HEK293 (cell line): ENCODE results near the gene RPP38.
A peak's percentile ranks its signal among the peaks of the same experiment; 100 is the strongest.

Experiments used
- CTCF ChIA-PET: fragments of 350-600 bp; formaldehyde crosslinking; extraction: SDS; loops from one replicate; lab custom pipeline; 2021; ENCODE audit warnings: antibody characterized with exemption; lab: Yijun Ruan, JAX
- POLR2A ChIA-PET: fragments of 300-600 bp; formaldehyde crosslinking; extraction: SDS; loops from one replicate; lab custom pipeline; 2020; ENCODE audit warnings: antibody characterized with exemption, inconsistent platforms; lab: Yijun Ruan, JAX
- H3K27ac ChIP-seq: fragments of 200-500 bp; sonication (Bioruptor generic); 2 replicates; pipeline ENCODE4 v1.5.1; 2014; ENCODE audit warnings: low read depth, low read length, control low read depth, inconsistent platforms; ENCODE audit errors: extremely low read depth
- H3K36me3 ChIP-seq, 2 experiments: fragments of 200-500 bp in 1 of 2; sonication (Bioruptor generic) in 1 of 2; 1 replicate in 1 of 2; 2 replicates in 1 of 2; pipeline ENCODE4 v1.5.1; 2014 to 2017; ENCODE audit warnings: inconsistent platforms in 2 of 2, low read length in 2 of 2; ENCODE audit not compliant: control insufficient read depth in 2 of 2, insufficient read depth in 1 of 2
- H3K4me1 ChIP-seq: fragments of 200-500 bp; sonication (Bioruptor generic); 2 replicates; pipeline ENCODE4 v1.5.1; 2014; ENCODE audit warnings: mild to moderate bottlenecking, low read length, inconsistent platforms; ENCODE audit not compliant: control insufficient read depth, insufficient read depth
- H3K4me3 ChIP-seq: 2 replicates; pipeline ENCODE4 v1.5.1; 2011; ENCODE audit warnings: low read depth, mild to moderate bottlenecking, control low read depth, low read length, moderate library complexity
- H3K9me3 ChIP-seq: fragments of 200-500 bp; sonication (Bioruptor generic); 2 replicates; pipeline ENCODE4 v1.5.1; 2014; ENCODE audit warnings: low read depth, low read length, inconsistent platforms; ENCODE audit not compliant: control insufficient read depth, insufficient read depth
- IKZF3 ChIP-seq: fragments of 450-650 bp; IDR thresholded peaks from 2 replicates; pipeline ENCODE4 v1.5.0; 2018; ENCODE audit warnings: missing biosample characterization, mild to moderate bottlenecking, missing genetic modification characterization, moderate library complexity
- KLF7 ChIP-seq: fragments of 450-650 bp; formaldehyde crosslinking; IDR thresholded peaks from 2 replicates; pipeline ENCODE4 v1.5.1; 2016; ENCODE audit warnings: missing biosample characterization, missing genetic modification characterization, borderline replicate concordance
- REPIN1 ChIP-seq: fragments of 450-650 bp; formaldehyde crosslinking; IDR thresholded peaks from 2 replicates; pipeline ENCODE4 v1.5.1; 2017; ENCODE audit warnings: missing biosample characterization, missing genetic modification characterization, low read depth
- SALL2 ChIP-seq: fragments of 450-650 bp; formaldehyde crosslinking; IDR thresholded peaks from 2 replicates; pipeline ENCODE4 v1.5.0; 2017; ENCODE audit warnings: missing biosample characterization, mild to moderate bottlenecking, missing genetic modification characterization, borderline replicate concordance
- ZNF146 ChIP-seq: fragments of 450-650 bp; formaldehyde crosslinking; IDR thresholded peaks from 2 replicates; pipeline ENCODE4 v1.5.1; 2016; ENCODE audit warnings: missing biosample characterization, missing genetic modification characterization
- ZNF24 ChIP-seq: fragments of 450-650 bp; formaldehyde crosslinking; IDR thresholded peaks from 2 replicates; pipeline ENCODE4 v1.5.1; 2016; ENCODE audit warnings: missing biosample characterization, missing genetic modification characterization
- ZNF549 ChIP-seq: fragments of 450-650 bp; IDR thresholded peaks from 2 replicates; pipeline ENCODE4 v1.5.1; 2018; ENCODE audit warnings: missing biosample characterization, missing genetic modification characterization, mild to moderate bottlenecking, inconsistent platforms, moderate library complexity
- ZNF561 ChIP-seq: fragments of 450-650 bp; IDR thresholded peaks from 2 replicates; pipeline ENCODE4 v1.5.1; 2018; ENCODE audit warnings: missing biosample characterization, missing genetic modification characterization, borderline replicate concordance
- ZNF571 ChIP-seq: fragments of 450-650 bp; formaldehyde crosslinking; IDR thresholded peaks from 2 replicates; pipeline ENCODE4 v1.5.0; 2017; ENCODE audit warnings: missing biosample characterization, missing genetic modification characterization
- ZNF624 ChIP-seq: fragments of 450-650 bp; formaldehyde crosslinking; IDR thresholded peaks from 2 replicates; pipeline ENCODE4 v1.5.1; 2017; ENCODE audit warnings: missing biosample characterization, missing genetic modification characterization
- ZNF701 ChIP-seq: fragments of 450-650 bp; formaldehyde crosslinking; IDR thresholded peaks from 2 replicates; pipeline ENCODE4 v1.5.1; 2016; ENCODE audit warnings: missing biosample characterization, missing genetic modification characterization
- ZNF747 ChIP-seq: fragments of 450-650 bp; formaldehyde crosslinking; IDR thresholded peaks from 2 replicates; pipeline ENCODE4 v1.5.1; 2016; ENCODE audit warnings: missing biosample characterization, missing genetic modification characterization
- ZNF776 ChIP-seq: fragments of 450-650 bp; formaldehyde crosslinking; IDR thresholded peaks from 2 replicates; pipeline ENCODE4 v1.5.0; 2017; ENCODE audit warnings: missing biosample characterization, missing genetic modification characterization, borderline replicate concordance
- ZNF792 ChIP-seq: fragments of 450-650 bp; formaldehyde crosslinking; IDR thresholded peaks from 2 replicates; pipeline ENCODE4 v1.5.1; 2016; ENCODE audit warnings: missing biosample characterization, missing genetic modification characterization
- ZNF843 ChIP-seq: fragments of 450-650 bp; formaldehyde crosslinking; IDR thresholded peaks from 2 replicates; pipeline ENCODE4 v1.5.1; 2016; ENCODE audit warnings: missing biosample characterization, missing genetic modification characterization
- TF ChIP-seq, protein P1 (sequence below): IDR thresholded peaks from 2 replicates; pipeline ENCODE4 v1.6.1; 2011; ENCODE audit warnings: mild to moderate bottlenecking, low read depth, low read length, borderline replicate concordance
- TF ChIP-seq, protein P2 (sequence below): fragments of 450-650 bp; IDR thresholded peaks from 2 replicates; pipeline ENCODE4 v1.5.1; 2018; ENCODE audit warnings: missing biosample characterization, missing genetic modification characterization
- TF ChIP-seq, protein P3 (sequence below): fragments of 450-650 bp; formaldehyde crosslinking; IDR thresholded peaks from 2 replicates; pipeline ENCODE4 v1.5.1; 2016; ENCODE audit warnings: missing biosample characterization, missing genetic modification characterization, low read depth
- TF ChIP-seq, protein P4 (sequence below): fragments of 450-650 bp; formaldehyde crosslinking; IDR thresholded peaks from 2 replicates; pipeline ENCODE4 v1.5.1; 2016; ENCODE audit warnings: missing biosample characterization, missing genetic modification characterization, borderline replicate concordance
- TF ChIP-seq, protein P5 (sequence below): fragments of 450-650 bp; formaldehyde crosslinking; IDR thresholded peaks from 2 replicates; pipeline ENCODE4 v1.5.1; 2016; ENCODE audit warnings: missing biosample characterization, missing genetic modification characterization

RPP38 gene

DNA sequence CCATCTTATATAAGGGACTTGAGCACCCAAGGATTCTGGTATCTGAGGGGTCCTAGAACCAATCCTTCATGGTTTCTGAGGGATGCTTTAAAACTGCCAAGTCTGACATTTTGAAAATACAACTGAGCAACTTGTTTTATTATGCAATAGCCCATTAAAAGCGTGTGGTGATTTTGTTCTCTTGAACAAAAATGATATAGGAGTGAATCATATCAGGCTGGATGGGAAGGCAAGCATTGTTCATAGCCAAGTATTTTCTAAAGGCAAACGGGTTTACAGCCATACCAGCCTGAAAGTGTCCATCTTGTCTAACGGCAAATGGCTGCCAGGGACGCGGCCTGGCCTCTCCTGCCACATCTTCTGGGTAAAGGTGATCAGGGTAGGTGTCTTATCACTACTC is 23.4 kb downstream of the RPP38 start (continued):
- TF ChIP-seq ZNF549 (tag by site-specific recombination): no peak
- no peak for TF ChIP-seq ZNF843
- no peak for TF ChIP-seq SALL2 (tag by site-specific recombination)
- no peak for TF ChIP-seq ZNF624 (tag by site-specific recombination)
- no peak for TF ChIP-seq ZNF776 (tag by site-specific recombination)
- TF ChIP-seq, protein P1, sequence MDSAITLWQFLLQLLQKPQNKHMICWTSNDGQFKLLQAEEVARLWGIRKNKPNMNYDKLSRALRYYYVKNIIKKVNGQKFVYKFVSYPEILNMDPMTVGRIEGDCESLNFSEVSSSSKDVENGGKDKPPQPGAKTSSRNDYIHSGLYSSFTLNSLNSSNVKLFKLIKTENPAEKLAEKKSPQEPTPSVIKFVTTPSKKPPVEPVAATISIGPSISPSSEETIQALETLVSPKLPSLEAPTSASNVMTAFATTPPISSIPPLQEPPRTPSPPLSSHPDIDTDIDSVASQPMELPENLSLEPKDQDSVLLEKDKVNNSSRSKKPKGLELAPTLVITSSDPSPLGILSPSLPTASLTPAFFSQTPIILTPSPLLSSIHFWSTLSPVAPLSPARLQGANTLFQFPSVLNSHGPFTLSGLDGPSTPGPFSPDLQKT: no peak
- TF ChIP-seq, protein P2, sequence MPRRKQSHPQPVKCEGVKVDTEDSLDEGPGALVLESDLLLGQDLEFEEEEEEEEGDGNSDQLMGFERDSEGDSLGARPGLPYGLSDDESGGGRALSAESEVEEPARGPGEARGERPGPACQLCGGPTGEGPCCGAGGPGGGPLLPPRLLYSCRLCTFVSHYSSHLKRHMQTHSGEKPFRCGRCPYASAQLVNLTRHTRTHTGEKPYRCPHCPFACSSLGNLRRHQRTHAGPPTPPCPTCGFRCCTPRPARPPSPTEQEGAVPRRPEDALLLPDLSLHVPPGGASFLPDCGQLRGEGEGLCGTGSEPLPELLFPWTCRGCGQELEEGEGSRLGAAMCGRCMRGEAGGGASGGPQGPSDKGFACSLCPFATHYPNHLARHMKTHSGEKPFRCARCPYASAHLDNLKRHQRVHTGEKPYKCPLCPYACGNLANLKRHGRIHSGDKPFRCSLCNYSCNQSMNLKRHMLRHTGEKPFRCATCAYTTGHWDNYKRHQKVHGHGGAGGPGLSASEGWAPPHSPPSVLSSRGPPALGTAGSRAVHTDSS (tag by site-specific recombination): no peak
- no peak for TF ChIP-seq IKZF3
- TF ChIP-seq ZNF701 (tag by site-specific recombination): no peak
- TF ChIP-seq, all 188 proteins: peak for 0

DNA sequence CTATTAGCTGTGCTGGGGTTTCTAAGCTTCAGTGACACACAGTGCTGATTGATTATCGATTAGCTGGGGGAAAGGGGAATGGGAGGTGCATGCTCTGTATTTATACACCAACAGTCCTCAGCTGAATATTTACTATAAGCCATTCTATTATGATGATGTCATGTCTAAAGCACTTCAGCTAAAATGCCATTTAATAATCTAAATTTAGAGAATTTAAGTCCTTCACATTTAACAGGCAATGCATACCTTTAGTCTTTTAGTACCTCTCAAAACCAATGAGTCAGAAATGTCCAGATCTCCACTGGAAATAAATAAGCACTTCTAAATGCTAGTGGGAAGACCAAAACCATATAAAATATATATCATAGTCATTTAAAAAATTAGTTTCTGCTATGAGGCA is 24.6 kb downstream of the RPP38 start:
- Histone ChIP-seq H3K4me3 (no peak overlapping the region), H3K27ac (no peak overlapping the region), H3K36me3 (peaks cover 8 to 73% of the 10 kb centered on the region in 2 experiments; a peak in 2 of 3 replicates)
- CTCF ChIA-PET: interaction anchor here (1.0 kb wide), 1 partner anchor 22 kb away, joined by 4 read pairs; no protein-coding TSS in a partner anchor
- POLR2A ChIA-PET: interaction anchor here (0.6 kb wide), 1 partner anchor 20 kb away, joined by 4 read pairs; no protein-coding TSS in a partner anchor
- TF ChIP-seq SALL2 (tag by site-specific recombination): no peak
- TF ChIP-seq, protein P3, sequence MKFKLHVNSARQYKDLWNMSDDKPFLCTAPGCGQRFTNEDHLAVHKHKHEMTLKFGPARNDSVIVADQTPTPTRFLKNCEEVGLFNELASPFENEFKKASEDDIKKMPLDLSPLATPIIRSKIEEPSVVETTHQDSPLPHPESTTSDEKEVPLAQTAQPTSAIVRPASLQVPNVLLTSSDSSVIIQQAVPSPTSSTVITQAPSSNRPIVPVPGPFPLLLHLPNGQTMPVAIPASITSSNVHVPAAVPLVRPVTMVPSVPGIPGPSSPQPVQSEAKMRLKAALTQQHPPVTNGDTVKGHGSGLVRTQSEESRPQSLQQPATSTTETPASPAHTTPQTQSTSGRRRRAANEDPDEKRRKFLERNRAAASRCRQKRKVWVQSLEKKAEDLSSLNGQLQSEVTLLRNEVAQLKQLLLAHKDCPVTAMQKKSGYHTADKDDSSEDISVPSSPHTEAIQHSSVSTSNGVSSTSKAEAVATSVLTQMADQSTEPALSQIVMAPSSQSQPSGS (tag by site-specific recombination): peak; percentile 62; the same call in 1 of the 2 replicates
- TF ChIP-seq, all 188 proteins: peak for 1
- no peaks in the 10 kb centered on the region for H3K9me3 ChIP-seq
- no peaks in the 10 kb centered on the region for H3K4me1 ChIP-seq

DNA sequence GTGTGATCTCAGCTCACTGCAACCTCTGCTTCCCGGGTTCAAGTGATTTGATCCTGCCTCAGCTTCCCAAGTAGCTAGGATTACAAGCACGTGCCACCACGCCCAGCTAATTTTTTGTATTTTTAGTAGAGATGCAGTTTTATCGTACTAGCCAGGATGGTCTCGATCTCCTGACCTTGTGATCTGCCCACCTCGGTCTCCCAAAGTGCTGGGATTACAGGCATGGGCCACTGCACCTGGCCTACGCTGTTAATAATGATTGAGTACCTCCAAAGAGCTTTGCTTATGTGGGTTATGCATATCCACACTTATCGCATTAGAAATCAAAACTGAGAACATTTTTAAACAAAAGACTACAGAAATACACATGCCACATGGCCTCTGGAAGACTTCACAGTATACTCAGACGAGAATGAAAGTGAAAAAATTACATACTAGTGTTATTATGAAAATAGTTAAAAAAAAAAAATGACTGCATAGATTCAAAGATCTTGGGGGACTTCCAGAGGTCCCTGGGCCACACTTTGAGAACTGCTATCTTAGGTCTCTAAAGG is 25.4 kb downstream of the RPP38 start:
- ChIA-PET POLR2A (no interaction called here), CTCF (interaction anchor here (0.6 to 1.0 kb wide), 2 partner anchors 17 to 21 kb away, joined by 3 to 4 read pairs; no protein-coding TSS in a partner anchor)
- H3K4me3 ChIP-seq: no peak overlapping the region
- TF ChIP-seq, protein P4, sequence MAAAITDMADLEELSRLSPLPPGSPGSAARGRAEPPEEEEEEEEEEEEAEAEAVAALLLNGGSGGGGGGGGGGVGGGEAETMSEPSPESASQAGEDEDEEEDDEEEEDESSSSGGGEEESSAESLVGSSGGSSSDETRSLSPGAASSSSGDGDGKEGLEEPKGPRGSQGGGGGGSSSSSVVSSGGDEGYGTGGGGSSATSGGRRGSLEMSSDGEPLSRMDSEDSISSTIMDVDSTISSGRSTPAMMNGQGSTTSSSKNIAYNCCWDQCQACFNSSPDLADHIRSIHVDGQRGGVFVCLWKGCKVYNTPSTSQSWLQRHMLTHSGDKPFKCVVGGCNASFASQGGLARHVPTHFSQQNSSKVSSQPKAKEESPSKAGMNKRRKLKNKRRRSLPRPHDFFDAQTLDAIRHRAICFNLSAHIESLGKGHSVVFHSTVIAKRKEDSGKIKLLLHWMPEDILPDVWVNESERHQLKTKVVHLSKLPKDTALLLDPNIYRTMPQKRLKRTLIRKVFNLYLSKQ (tag by site-specific recombination): no peak
- no peak for TF ChIP-seq ZNF571 (tag by site-specific recombination)
- TF ChIP-seq ZNF146 (tag by site-specific recombination): no peak
- TF ChIP-seq ZNF561 (tag by site-specific recombination): no peak
- TF ChIP-seq, protein P5, sequence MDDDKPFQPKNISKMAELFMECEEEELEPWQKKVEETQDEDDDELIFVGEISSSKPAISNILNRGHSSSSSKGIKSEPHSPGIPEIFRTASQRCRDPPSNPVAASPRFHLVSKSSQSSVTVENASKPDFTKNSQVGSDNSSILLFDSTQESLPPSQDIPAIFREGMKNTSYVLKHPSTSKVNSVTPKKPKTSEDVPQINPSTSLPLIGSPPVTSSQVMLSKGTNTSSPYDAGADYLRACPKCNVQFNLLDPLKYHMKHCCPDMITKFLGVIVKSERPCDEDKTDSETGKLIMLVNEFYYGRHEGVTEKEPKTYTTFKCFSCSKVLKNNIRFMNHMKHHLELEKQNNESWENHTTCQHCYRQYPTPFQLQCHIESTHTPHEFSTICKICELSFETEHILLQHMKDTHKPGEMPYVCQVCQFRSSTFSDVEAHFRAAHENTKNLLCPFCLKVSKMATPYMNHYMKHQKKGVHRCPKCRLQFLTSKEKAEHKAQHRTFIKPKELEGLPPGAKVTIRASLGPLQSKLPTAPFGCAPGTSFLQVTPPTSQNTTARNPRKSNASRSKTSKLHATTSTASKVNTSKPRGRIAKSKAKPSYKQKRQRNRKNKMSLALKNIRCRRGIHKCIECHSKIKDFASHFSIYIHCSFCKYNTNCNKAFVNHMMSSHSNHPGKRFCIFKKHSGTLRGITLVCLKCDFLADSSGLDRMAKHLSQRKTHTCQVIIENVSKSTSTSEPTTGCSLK (tag by site-specific recombination): no peak
- no peak for TF ChIP-seq ZNF792
- no peak for TF ChIP-seq ZNF747 (tag by site-specific recombination)
- TF ChIP-seq ZNF24: no peak
- TF ChIP-seq, protein P2 (tag by site-specific recombination): no peak
- no peak for TF ChIP-seq REPIN1 (tag by site-specific recombination)
- no peak for TF ChIP-seq KLF7 (tag by site-specific recombination)
- no peak for TF ChIP-seq ZNF843
- TF ChIP-seq, protein P1: no peak

More for the DNA sequence above, 25.4 kb downstream of the RPP38 start:
- H3K36me3 ChIP-seq: peaks cover 8 to 68% of the 10 kb centered on the region in 2 experiments; a peak in 2 of 3 replicates
- H3K9me3 ChIP-seq: no peaks in the 10 kb centered on the region
- H3K4me1 ChIP-seq: no peaks in the 10 kb centered on the region
- H3K27ac ChIP-seq: no peak overlapping the region
